Endodermal cell (in vitro differentiated cells): ENCODE results near the gene RAB7A. TPM values are rescaled to one million over a fixed set of nuclear protein-coding genes. Genes with fewer than 3 reads are reported as not detected.

Experiments used
- DNase-seq: peaks from one replicate; pipeline ENCODE4 v3.0.0-alpha.2; 2017
- H3K27ac ChIP-seq: 2 replicates; pipeline ENCODE4 v1.5.1; 2013; ENCODE audit warnings: mild to moderate bottlenecking, low read depth, low read length, moderate library complexity
- H3K27me3 ChIP-seq: 2 replicates; pipeline ENCODE4 v1.6.1; 2013; ENCODE audit warnings: mild to moderate bottlenecking, low read length, moderate library complexity; ENCODE audit not compliant: insufficient read depth, control insufficient read depth, poor library complexity, severe bottlenecking
- H3K36me3 ChIP-seq: 2 replicates; pipeline ENCODE4 v1.7.0; 2013; ENCODE audit warnings: mild to moderate bottlenecking, low read length, moderate library complexity; ENCODE audit not compliant: control insufficient read depth, insufficient read depth
- H3K4me1 ChIP-seq: one replicate; pipeline ENCODE4 v1.7.0; 2013; ENCODE audit warnings: low read length; ENCODE audit not compliant: control insufficient read depth, insufficient read depth
- H3K4me3 ChIP-seq: 2 replicates; pipeline ENCODE4 v1.5.1; 2013; ENCODE audit warnings: mild to moderate bottlenecking, low read length, moderate library complexity
- H3K9ac ChIP-seq: 2 replicates; pipeline ENCODE4 v1.6.1; 2013; ENCODE audit warnings: mild to moderate bottlenecking, low read length, moderate library complexity; ENCODE audit not compliant: poor library complexity, severe bottlenecking; ENCODE audit errors: extremely low read depth
- H3K9me3 ChIP-seq: 2 replicates; pipeline ENCODE4 v1.6.1; 2013; ENCODE audit warnings: mild to moderate bottlenecking, low read length, moderate library complexity; ENCODE audit not compliant: control insufficient read depth
- H3K27ac Mint-ChIP-seq: 2 replicates; pipeline ENCODE4 v1.8.0; 2020; ENCODE audit warnings: mixed read lengths
- H3K27me3 Mint-ChIP-seq: 2 replicates; pipeline ENCODE4 v1.8.0; 2021; ENCODE audit warnings: mild to moderate bottlenecking, mixed read lengths; ENCODE audit not compliant: insufficient read depth
- H3K36me3 Mint-ChIP-seq: 2 replicates; pipeline ENCODE4 v1.8.0; 2020; ENCODE audit warnings: low read depth, mixed read lengths
- H3K4me1 Mint-ChIP-seq: 2 replicates; pipeline ENCODE4 v1.8.0; 2020; ENCODE audit warnings: mixed read lengths
- H3K4me3 Mint-ChIP-seq: 2 replicates; pipeline ENCODE4 v1.8.0; 2020; ENCODE audit warnings: mild to moderate bottlenecking, moderate library complexity, mixed read lengths
- H3K9me3 Mint-ChIP-seq: 2 replicates; pipeline ENCODE4 v1.8.0; 2020; ENCODE audit warnings: mild to moderate bottlenecking, mixed read lengths
- WGBS, 2 experiments: methylation state at CpG; one replicate each; pipeline versions ENCODE4 v1.1.5 to v1.1.7; 2013; ENCODE audit warnings: missing lambda C conversion rate in 2 of 2, mixed read lengths in 1 of 2; ENCODE audit not compliant: insufficient coverage in 1 of 2, insufficient read length in 1 of 2; 5-methylcytosine and 5-hydroxymethylcytosine counted together
- total RNA-seq, 2 donors: library from RNA; stranded (reverse); fragmentation: NEBNext Ultra II Directional in 1 of 2; extraction: Animal tissue kit (Norgen Biotek cat#: 25700) in 1 of 2; gene quantifications; 2 replicates in 1 of 2; 3 replicates in 1 of 2; pipeline ENCODE4 v1.2.1, GENCODE V29; 2021
- TF ChIP-seq, protein P1 (sequence below): fragments of 200-600 bp; sonication (generic); conservative IDR thresholded peaks from 2 replicates; pipeline ENCODE4 v1.5.0; 2021; ENCODE audit warnings: antibody characterized with exemption, mild to moderate bottlenecking

The RAB7A gene
- total RNA-seq, 2 donors from 2014 or later, result 166 to 194 TPM

DNA sequence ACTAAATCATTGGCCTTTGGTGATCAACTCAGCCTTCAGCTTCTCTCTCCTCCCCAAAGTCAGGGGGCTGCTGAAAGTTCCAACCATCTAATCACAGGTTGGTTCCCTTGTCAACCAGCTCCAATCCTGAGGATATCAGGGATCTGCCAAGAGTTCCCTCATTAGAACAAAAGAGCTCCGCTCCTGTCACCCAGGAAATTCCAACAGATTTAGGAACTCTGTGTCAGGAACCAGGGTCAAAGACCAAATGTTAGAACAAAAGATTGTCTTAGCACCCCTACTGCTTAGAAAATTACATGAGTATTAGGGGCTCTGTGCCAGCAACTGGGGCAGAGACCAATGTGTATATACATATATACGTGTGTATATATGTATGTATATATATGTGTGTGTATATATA lies 32.3 kb upstream of the RAB7A start:
- peak overlapping the region; percentile 63 for H3K27ac Mint-ChIP-seq
- H3K4me1 Mint-ChIP-seq, result peaks cover 16% of the 10 kb centered on the region
- no peaks in the 10 kb centered on the region for H3K36me3 Mint-ChIP-seq
- H3K4me3 ChIP-seq, result no peak overlapping the region
- TF ChIP-seq, protein P1, sequence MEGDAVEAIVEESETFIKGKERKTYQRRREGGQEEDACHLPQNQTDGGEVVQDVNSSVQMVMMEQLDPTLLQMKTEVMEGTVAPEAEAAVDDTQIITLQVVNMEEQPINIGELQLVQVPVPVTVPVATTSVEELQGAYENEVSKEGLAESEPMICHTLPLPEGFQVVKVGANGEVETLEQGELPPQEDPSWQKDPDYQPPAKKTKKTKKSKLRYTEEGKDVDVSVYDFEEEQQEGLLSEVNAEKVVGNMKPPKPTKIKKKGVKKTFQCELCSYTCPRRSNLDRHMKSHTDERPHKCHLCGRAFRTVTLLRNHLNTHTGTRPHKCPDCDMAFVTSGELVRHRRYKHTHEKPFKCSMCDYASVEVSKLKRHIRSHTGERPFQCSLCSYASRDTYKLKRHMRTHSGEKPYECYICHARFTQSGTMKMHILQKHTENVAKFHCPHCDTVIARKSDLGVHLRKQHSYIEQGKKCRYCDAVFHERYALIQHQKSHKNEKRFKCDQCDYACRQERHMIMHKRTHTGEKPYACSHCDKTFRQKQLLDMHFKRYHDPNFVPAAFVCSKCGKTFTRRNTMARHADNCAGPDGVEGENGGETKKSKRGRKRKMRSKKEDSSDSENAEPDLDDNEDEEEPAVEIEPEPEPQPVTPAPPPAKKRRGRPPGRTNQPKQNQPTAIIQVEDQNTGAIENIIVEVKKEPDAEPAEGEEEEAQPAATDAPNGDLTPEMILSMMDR, result no peak
- no peak for DNase-seq
- H3K9ac ChIP-seq, result no peak overlapping the region
- H3K27me3 ChIP-seq, result no peaks in the 10 kb centered on the region
- H3K4me1 ChIP-seq, result peaks cover 12% of the 10 kb centered on the region
- no peaks in the 10 kb centered on the region for H3K9me3 Mint-ChIP-seq
- H3K27ac ChIP-seq, result no peak overlapping the region
- 33 to 50% methylated on average over 1 of the region's 2 CpGs for WGBS, 2 experiments
- H3K27me3 Mint-ChIP-seq, result no peaks in the 10 kb centered on the region
- no peaks in the 10 kb centered on the region for H3K36me3 ChIP-seq
- no peaks in the 10 kb centered on the region for H3K9me3 ChIP-seq
- H3K4me3 Mint-ChIP-seq, result no peak overlapping the region

DNA sequence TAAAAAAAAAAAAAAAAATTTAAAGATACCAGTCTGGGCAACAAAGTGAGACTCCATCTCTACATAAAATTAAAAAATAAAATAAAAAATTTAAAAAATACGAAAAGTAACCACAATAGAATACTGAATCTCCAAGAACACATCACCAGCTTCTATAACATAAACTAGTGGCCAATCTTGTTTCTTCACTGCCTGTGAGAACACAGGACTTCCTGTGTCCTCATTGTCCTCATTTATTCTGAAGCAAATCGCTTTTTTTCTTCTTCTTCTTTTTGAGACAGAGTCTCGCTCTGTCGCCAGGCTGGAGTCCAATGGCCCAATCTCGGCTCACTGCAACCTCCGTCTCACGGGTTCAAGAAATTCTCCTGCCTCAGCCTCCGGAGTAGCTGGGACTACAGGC lies 28.6 kb upstream of the RAB7A start:
- TF ChIP-seq, protein P1, result no peak
- WGBS, 2 experiments, result 93 to 94% methylated on average over 8 of the region's 8 CpGs

DNA sequence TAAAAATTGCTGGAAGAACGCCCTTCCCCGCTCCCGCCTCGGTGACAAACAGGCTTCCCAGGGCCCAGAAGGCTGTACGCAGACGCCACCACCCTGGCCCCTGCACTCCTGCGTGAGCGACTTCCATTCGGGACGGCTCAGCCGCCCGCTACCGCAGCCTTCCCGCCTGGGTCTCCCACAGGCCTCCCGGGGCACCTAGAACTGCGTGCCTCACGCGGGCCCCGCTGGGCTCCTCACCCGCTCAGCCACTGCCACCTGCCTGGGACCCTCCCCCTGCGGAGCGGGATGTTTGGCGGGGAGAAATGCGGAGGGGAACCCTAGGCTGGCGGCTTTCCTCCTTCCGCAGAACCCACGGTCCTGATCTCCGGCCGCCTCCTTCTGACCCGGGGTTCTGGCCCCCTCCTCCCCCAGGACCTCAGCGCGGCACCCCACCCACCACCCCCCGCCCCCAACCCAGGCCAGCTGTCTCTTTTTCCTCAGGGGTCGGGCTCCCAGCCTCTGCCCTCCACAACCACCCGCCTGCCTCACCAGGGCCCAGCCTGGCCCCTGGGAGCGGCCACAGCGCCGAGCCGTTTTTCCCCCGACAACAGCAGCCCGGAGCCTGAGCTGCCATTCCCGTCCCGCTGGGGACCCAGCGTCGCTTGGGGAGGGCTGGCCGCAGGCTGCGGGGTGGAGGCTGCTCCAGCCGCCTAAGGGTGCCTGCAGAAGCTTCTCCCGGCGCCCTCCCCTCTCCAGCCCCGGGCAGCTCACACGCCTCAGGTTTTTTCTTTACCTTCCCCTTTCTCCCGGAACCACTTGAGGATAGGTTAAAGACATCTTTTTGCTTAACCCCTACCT lies 27.6 kb upstream of the RAB7A start:
- peak overlapping the region; percentile 53 for H3K4me3 Mint-ChIP-seq
- WGBS, 2 experiments, result 39 to 43% methylated on average over 26 to 46 of the region's 53 CpGs
- H3K27me3 Mint-ChIP-seq, result no peaks in the 10 kb centered on the region
- Histone ChIP-seq H3K9ac (no peak overlapping the region), H3K4me3 (no peak overlapping the region), H3K27ac (no peak overlapping the region), H3K4me1 (no peaks in the 10 kb centered on the region), H3K9me3 (no peaks in the 10 kb centered on the region), H3K27me3 (no peaks in the 10 kb centered on the region), H3K36me3 (no peaks in the 10 kb centered on the region)
- H3K4me1 Mint-ChIP-seq, result peaks cover 3% of the 10 kb centered on the region
- DNase-seq, result peak; percentile 81
- H3K9me3 Mint-ChIP-seq, result no peaks in the 10 kb centered on the region
- no peak overlapping the region for H3K27ac Mint-ChIP-seq
- H3K36me3 Mint-ChIP-seq, result no peaks in the 10 kb centered on the region
- TF ChIP-seq, protein P1, result no peak

More for the DNA sequence above, 28.6 kb upstream of the RAB7A start:
- H3K4me1 Mint-ChIP-seq, result peaks cover 13% of the 10 kb centered on the region
- Histone ChIP-seq H3K4me3 (no peak overlapping the region), H3K9ac (no peak overlapping the region), H3K27me3 (no peaks in the 10 kb centered on the region), H3K27ac (no peak overlapping the region), H3K9me3 (no peaks in the 10 kb centered on the region), H3K4me1 (peaks cover 9% of the 10 kb centered on the region), H3K36me3 (no peaks in the 10 kb centered on the region)
- peak overlapping the region; percentile 53 for H3K4me3 Mint-ChIP-seq
- H3K36me3 Mint-ChIP-seq, result no peaks in the 10 kb centered on the region
- DNase-seq, result no peak
- no peaks in the 10 kb centered on the region for H3K27me3 Mint-ChIP-seq
- H3K27ac Mint-ChIP-seq, result no peak overlapping the region
- H3K9me3 Mint-ChIP-seq, result no peaks in the 10 kb centered on the region
